Naive thymus-derived CD4-positive, alpha-beta T cell (primary cell): Measurements from ENCODE around the gene RHOD. TPM values are rescaled to one million over a fixed set of nuclear protein-coding genes. Genes with fewer than 3 reads are reported as not detected.

Experiments used
- microRNA-seq: library from miRNA; unstranded; fragments of <30 nt; microRNA quantifications from one replicate; pipeline ENCODE4 v1.2.0, GENCODE V29; 2022; ENCODE audit warnings: borderline microRNAs expressed
- polyA plus RNA-seq, 2 donors: library from polyadenylated mRNA; unstranded; fragments of 300-500 nt; fragmentation: Illumina TruSeq; gene quantifications; one replicate each; pipeline ENCODE4 v1.2.3, GENCODE V29; 2021
- total RNA-seq, 6 experiments: library from RNA in 5 of 6; stranded (reverse) in 5 of 6; gene quantifications; 1 replicate in 5 of 6; 2 replicates in 1 of 6; pipeline ENCODE4 v1.2.3 and lab custom pipeline; 2021 to 2026

The RHOD gene
- total and polyA plus RNA-seq, 7 experiments from 2014 or later = 0.34 to 1.3 (median 0.62) TPM; not detected in 4

Small RNA genes within 50 kb of the gene (microRNA-seq; reads per million reads assigned to microRNA genes)
- gene MIR6860 = not detected

Other genes with a start within 250 kb of the RHOD start
- gene RCE1, start 213.4 kb upstream of the RHOD start, total RNA-seq = 10 to 100 TPM; 24.6 to 47.1 (median 33.6) TPM
- gene RCE1, start 213.4 kb upstream of the RHOD start, polyA plus RNA-seq = 10 to 100 TPM; 17.2 to 28.0 TPM
- 10 to 100 TPM in 1 of 5 experiments, 1 to 10 TPM in 3, under 1 TPM in 1; 0.84 to 21.2 (median 1.6) TPM for gene LRFN4, start 199.8 kb upstream of the RHOD start, total RNA-seq
- gene LRFN4, start 199.8 kb upstream of the RHOD start, polyA plus RNA-seq = not detected
- 10 to 100 TPM in 2 of 5 experiments, 1 to 10 TPM in 3; 8.4 to 11.2 (median 10.0) TPM for gene PC, start 98.5 kb upstream of the RHOD start, total RNA-seq
- 1 to 10 TPM; 4.9 to 7.7 TPM for gene PC, start 98.5 kb upstream of the RHOD start, polyA plus RNA-seq
- gene C11orf86, start 81.5 kb upstream of the RHOD start, total RNA-seq = not detected
- not detected for gene C11orf86, start 81.5 kb upstream of the RHOD start, polyA plus RNA-seq
- not detected for gene SYT12, start 33.7 kb upstream of the RHOD start, total RNA-seq
- not detected for gene SYT12, start 33.7 kb upstream of the RHOD start, polyA plus RNA-seq
- 100 to 1,000 TPM; 146 to 298 (median 233) TPM for gene KDM2A, start 62.4 kb downstream of the RHOD start, total RNA-seq
- gene KDM2A, start 62.4 kb downstream of the RHOD start, polyA plus RNA-seq = 10 to 100 TPM in 1 of 2 donors, 1 to 10 TPM in 1; 8.7 to 18.6 TPM
- 100 to 1,000 TPM; 305 to 399 (median 322) TPM for gene GRK2, start 209.6 kb downstream of the RHOD start, total RNA-seq
- gene GRK2, start 209.6 kb downstream of the RHOD start, polyA plus RNA-seq = 10 to 100 TPM; 18.5 to 38.0 TPM
- 100 to 1,000 TPM; 161 to 286 (median 191) TPM for gene ANKRD13D, start 232.5 kb downstream of the RHOD start, total RNA-seq
- gene ANKRD13D, start 232.5 kb downstream of the RHOD start, polyA plus RNA-seq = 10 to 100 TPM in 1 of 2 donors, 1 to 10 TPM in 1; 6.3 to 19.5 TPM
- gene SSH3, start 246.7 kb downstream of the RHOD start, total RNA-seq = 10 to 100 TPM in 4 of 5 experiments, 1 to 10 TPM in 1; 8.8 to 23.8 (median 15.0) TPM
- gene SSH3, start 246.7 kb downstream of the RHOD start, polyA plus RNA-seq = 1 to 10 TPM; 1.1 to 4.9 TPM